ENCODE data around the gene KIF20A. TPM values are rescaled to one million over a fixed set of nuclear protein-coding genes. Genes with fewer than 3 reads are reported as not detected.

The KIF20A gene
- total RNA-seq, 1 experiment from 2014 or later, result 74.2 TPM

DNA sequence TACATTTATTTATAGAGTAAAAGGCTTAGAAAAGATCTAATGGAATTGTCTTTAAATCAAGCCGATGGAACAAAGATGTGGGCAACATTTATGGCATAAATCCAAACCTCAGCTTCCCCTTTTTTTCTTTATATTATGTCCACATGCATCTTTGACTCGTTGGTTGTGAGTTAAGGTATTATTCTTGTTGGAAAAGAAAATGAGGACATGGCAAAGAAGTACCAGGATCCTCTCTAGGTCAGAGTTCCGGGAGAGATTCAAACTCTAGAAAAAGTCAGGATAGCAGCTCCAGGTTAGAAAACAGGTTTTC is 39.2 kb upstream of the KIF20A start (continued):
- TF ChIP-seq REST (IDR thresholded peaks at IDR 0.05; ENCODE audit: low read depth), result no peak
- TF ChIP-seq SIN3A (IDR thresholded peaks at IDR 0.05; ENCODE audit: low read depth), result no peak

GRCh38 chr5:138140268-138140667 is 38.6 kb upstream of the KIF20A start:
- Histone ChIP-seq H3K9me2 (ENCODE audit: insufficient read depth) (no peaks in the 10 kb centered on the region), H3K27me3 (ENCODE audit: insufficient read depth, low read length) (no peaks in the 10 kb centered on the region), H3K4me3 (replicated peaks in 1 of 2; ENCODE audit: low read depth in 1 of 2, low read length in 2 of 2) (no peak overlapping the region), H3K27ac (ENCODE audit: low read depth, low read length) (no peak overlapping the region), H3K9me3 (ENCODE audit: control insufficient read depth in 1 of 2, insufficient read depth in 1 of 2, low read depth in 1 of 2, low read length in 2 of 2) (no peaks in the 10 kb centered on the region), H3K9ac (ENCODE audit: low read length) (no peak overlapping the region), H3K36me3 (ENCODE audit: control insufficient read depth in 1 of 2, insufficient read depth in 2 of 2, low read length in 2 of 2) (no peaks in the 10 kb centered on the region), H3K4me1 (ENCODE audit: control insufficient read depth in 1 of 2, insufficient read depth in 2 of 2, low read length in 2 of 2) (peaks cover 0 to 6% of the 10 kb centered on the region in 2 experiments; a peak in 1 of 4 replicates), H3K4me2 (ENCODE audit: low read length) (no peak overlapping the region), H2AFZ (ENCODE audit: low read depth, low read length, poor library complexity, severe bottlenecking) (no peak overlapping the region), H4K20me1 (ENCODE audit: insufficient read depth) (no peaks in the 10 kb centered on the region), H3K79me2 (ENCODE audit: insufficient read depth, low read length) (no peaks in the 10 kb centered on the region)
- ChIA-PET POLR2A (no interaction called here), RAD21 (ENCODE audit: low non-redundant PET in 1 of 2, low total read pairs in 2 of 2, uncharacterized antibody in 2 of 2, unreplicated experiment in 2 of 2) (no interaction called here), CTCF (no interaction called here)
- no TSS peak for BruUV-seq (replicated peaks)
- no peak for DNase-seq (ENCODE audit: low read depth, low spot score)
- ATAC-seq, result no peak
- TF ChIP-seq SP1 (IDR thresholded peaks at IDR 0.05; ENCODE audit: low read depth) (no peak), ZBTB33 (IDR thresholded peaks at IDR 0.05; ENCODE audit: extremely low read depth, insufficient replicate concordance, low read length) (no peak)
- intact Hi-C loops (cut with micrococcal nuclease), result no loop called here

Measured in HCT116 (cell line).